HG03135 (cell line): ENCODE measurements around the gene NRDC.
"Not testable (repeated sequence)": the region's sequence is repeated elsewhere in the genome, so short reads cannot be mapped to it uniquely, and the experiment has no call there.

ENCODE experiments used
- ATAC-seq: cut with Tn5 transposase; IDR thresholded peaks from one replicate; pipeline ENCODE4 v1.9.1; 2021; ENCODE audit warnings: mild to moderate bottlenecking, moderate library complexity; ENCODE audit not compliant: unreplicated experiment

The NRDC gene

DNA sequence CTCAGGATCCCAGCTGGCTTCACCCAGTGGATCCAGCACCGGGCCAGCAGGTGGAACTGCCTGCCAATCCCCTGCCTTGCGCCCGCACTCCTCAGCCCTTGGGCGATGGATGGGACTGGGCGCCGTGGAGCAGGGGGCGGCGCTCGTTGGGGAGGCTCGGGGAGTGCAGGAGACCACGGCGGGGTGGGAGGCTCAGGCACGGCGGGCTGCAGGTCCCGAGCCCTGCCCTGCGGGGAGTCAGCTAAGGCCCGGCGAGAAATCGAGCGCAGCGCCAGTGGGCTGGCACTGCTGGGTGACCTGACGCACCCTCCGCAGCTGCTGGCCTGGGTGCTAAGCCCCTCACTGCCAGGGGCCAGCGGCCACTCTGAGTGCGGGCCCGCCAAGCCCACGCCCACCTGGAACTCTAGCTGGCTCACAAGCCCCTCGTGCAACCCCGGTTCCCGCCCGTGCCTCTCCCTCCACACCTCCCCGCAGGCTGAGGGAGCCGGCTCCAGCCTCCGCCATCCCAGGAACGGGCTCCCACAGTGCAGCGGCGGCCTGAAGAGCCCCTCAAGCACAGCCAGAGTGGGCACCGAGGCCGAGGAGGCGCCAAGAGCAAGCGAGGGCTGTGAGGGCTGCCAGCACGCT, 31.1 kb downstream of the NRDC start:
- no peak for ATAC-seq

GRCh38 chr1:51843948-51844347, 34.6 kb downstream of the NRDC start:
- no peak for ATAC-seq

- ATAC-seq: no peak
Observed at GRCh38 chr1:51842261-51842660, 36.3 kb downstream of the NRDC start.

- ATAC-seq: no peak
Observed at GRCh38 chr1:51840743-51841461, 37.6 kb downstream of the NRDC start.

DNA sequence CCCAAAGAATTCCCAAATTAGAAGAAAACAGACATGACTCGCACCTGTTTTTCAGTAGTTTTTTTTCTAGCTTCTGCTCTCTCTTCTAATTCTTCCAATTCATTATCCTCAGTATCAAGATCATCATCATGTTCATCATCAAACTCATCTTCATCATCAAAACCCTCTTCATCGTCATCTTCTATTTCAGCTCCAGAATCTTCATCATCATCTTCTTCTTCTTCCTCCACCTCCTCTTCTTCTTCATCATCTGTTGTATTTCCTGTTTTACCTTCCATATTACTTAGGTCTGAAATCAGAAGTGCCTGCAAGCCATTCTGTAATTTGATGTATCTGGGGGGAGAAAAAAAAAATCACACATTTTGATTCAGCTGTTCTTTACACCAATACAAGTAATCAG, 38.3 kb downstream of the NRDC start:
- ATAC-seq: no peak

DNA sequence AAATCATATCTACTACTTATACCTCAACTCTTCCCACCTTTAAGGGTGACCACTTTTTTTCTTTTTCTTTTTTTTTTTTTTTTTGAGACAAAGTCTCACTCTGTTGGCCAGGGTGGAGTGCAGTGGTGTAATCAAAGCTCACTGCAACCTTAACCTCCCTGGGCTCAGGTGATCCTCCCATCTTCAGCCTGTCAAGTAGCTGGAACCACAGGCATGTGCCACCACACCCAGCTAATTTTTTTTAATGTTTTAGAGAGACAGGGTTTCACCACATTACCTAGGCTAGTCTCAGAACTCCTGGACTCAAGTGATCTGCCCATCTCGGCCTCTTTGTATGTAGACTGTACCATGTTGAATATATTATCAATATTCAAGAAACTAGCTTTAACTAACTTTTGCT, 39.4 kb downstream of the NRDC start:
- ATAC-seq: no peak

DNA sequence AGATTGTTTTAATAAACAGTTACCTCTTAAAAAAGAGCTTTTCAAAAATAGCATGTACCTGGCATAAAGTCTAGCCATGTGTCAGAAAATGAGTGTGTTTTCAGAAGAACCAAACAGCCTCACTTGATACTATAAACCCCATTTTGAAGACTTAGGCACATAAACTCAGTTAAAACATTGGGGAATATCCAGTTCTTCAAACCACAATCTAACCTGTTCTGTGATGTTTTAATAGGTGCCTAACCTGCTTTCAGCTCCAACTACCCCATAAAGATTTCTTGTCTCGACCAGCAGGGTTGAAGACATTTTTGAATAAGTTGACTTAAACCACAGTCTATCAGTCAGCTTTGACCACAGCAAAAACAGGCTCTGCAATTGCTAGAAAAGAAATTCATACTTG, 41.3 kb downstream of the NRDC start:
- no peak for ATAC-seq

DNA sequence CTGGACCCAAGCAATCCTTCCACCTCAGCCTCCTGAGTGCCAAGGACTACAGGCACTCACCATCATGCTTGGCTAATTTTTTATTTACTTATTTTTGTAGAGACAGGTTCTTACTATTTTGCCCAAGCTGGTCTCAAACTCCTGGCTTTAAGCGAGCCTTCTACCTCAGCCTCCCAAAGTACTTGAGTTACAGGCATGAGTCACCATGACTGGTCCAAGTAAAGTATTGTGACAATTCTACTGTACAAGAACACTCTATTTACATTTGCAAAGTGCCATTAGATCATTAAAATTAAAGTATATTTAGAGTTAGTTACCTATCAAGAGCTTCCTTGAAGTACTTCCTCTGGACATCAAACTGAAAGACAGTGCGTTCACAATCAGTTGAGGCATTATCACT, 44.8 kb downstream of the NRDC start:
- ATAC-seq: no peak

DNA sequence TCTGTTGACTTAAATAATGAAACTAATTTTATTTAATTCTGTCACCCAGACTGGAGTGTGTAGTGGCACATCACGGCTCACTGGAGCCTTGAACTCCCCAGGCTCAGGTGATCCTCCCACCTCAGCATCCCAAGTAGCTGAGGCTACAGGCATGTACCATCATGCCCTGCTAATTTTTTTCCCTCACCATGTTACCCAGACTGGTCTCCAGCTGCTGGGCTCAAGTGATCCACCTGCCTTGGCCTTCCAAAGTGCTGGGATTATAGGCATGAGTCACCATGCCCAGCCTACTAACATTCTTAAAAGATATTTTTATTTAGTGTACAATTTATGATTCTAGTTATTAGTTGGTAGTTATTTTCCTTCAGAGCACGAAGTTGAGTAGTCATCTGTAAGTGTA, 49.5 kb downstream of the NRDC start:
- no peak for ATAC-seq

GRCh38 chr1:51819810-51820209, 58.7 kb downstream of the NRDC start:
- no peak for ATAC-seq

DNA sequence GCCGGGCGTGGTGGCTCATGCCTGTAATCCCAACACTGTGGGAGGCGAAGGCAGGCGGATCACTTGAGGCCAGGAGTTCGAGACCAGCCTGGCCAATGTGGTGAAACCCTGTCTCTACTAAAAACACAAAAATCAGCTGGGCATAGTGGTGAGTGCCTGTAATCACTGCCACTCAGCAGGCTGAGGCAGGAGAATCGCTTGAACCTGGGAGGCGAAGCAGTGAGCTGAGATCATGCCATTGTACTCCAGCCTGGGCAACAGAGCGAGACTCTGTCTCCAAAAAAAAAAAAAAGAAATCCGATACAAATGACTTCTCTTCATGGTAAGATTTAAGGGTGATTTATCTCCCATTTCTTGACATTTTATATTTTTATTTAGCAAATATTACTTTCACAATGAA, 59.5 kb downstream of the NRDC start:
- ATAC-seq: not testable (repeated sequence)

- no peak for ATAC-seq
Observed at GRCh38 chr1:51818487-51818886, 60.0 kb downstream of the NRDC start.

GRCh38 chr1:51814513-51814912, 64.0 kb downstream of the NRDC start:
- no peak for ATAC-seq

DNA sequence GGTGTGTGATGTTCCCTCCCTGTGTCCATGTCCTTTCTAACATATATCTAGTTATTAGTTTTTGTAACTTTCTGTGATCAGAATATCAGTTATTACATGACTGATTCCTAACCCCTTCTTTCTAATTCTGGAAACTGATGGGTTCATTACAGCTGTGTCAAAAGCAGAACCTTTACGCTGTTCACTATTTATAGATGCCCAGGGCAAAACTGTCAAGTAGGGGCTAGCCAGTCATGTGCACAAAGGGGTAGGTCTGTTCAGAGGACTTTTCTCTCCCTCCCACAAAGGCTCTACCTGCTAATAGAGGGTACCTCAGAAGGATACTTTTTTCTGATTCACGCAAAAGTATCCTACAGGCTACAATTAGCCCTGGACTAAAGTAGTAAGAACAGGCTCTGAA, 79.2 kb downstream of the NRDC start:
- ATAC-seq: no peak

DNA sequence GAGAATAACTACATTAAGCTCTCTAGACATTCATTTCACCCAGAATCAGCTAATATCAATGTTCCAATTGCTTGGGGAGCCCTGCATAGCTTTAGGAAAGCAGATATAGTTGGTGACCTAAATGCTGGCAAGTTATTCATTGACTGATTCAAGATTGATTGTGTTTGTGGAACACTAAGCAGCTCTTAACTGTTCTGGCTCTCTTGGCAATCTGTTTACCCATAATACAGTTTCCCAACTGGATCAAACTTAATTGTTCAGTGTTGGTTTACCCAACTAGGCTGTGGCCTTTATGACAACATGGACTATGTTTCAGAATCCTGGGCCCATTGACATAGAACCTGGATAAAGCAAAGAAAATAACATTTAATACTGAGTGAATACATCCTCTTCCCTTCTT, 83.7 kb downstream of the NRDC start:
- no peak for ATAC-seq

- ATAC-seq: no peak
Observed at GRCh38 chr1:51794260-51794659, 84.3 kb downstream of the NRDC start.

GRCh38 chr1:51792864-51793263, 85.7 kb downstream of the NRDC start:
- ATAC-seq: no peak

DNA sequence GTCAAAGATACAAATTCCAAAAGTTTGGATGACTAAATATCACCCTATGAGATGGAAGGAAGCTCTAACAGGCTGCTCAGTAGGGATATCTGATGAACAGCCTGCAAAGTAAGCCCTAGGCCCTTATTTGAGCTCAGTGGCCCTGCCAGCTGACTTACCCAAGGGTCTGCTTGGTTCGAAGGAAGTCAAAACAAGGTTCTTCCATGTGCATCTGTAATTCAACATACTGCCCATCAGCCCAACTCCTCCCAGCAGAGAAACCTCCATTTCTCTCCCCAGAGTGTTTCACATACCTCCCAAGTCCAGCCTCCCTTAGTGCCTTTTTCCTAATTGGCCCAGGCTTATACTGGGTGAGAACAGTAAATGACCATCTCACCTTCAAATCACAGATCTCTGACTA, 86.6 kb downstream of the NRDC start:
- ATAC-seq: no peak

- ATAC-seq: no peak
Observed at GRCh38 chr1:51790385-51790784, 88.1 kb downstream of the NRDC start.

- no peak for ATAC-seq
Observed at GRCh38 chr1:51789342-51789741, 89.2 kb downstream of the NRDC start.

- no peak for ATAC-seq
Observed at GRCh38 chr1:51788938-51789337, 89.6 kb downstream of the NRDC start.

GRCh38 chr1:51784997-51785421, 93.5 kb downstream of the NRDC start:
- ATAC-seq: no peak

GRCh38 chr1:51780927-51781326, 97.6 kb downstream of the NRDC start:
- ATAC-seq: no peak
